HL-60 (cell line): ENCODE data around the gene GIPC1.

Experiments
- DNase-seq, 2 experiments: peaks; one replicate each; pipeline ENCODE4 v3.0.0-alpha.2; 2010 to 2020; ENCODE audit warnings: low read depth in 1 of 2, low spot score in 1 of 2
- H3K27ac ChIP-seq: fragments of 250-450 bp; sonication (Bioruptor Pico); replicated peaks from 2 replicates; pipeline ENCODE4 v1.5.1; 2020; ENCODE audit warnings: mild to moderate bottlenecking, moderate library complexity
- H3K27me3 ChIP-seq: fragments of 250-450 bp; sonication (Bioruptor Pico); 2 replicates; pipeline ENCODE4 v1.5.1; 2021; ENCODE audit warnings: mild to moderate bottlenecking, moderate library complexity; ENCODE audit not compliant: insufficient read depth, poor library complexity, severe bottlenecking
- H3K4me3 ChIP-seq: replicated peaks from 2 replicates; pipeline ENCODE4 v1.5.1; 2011; ENCODE audit warnings: mild to moderate bottlenecking, control low read depth, low read length; ENCODE audit not compliant: insufficient read depth
- GABPA ChIP-seq: IDR thresholded peaks from 2 replicates; pipeline ENCODE4 v1.6.1; 2012; ENCODE audit warnings: low read depth
- POLR2AphosphoS5 ChIP-seq: IDR thresholded peaks from 2 replicates; pipeline ENCODE4 v1.6.1; 2012; ENCODE audit warnings: low read depth
- SPI1 ChIP-seq: IDR thresholded peaks from 2 replicates; pipeline ENCODE4 v1.6.1; 2012; ENCODE audit warnings: low read depth, mild to moderate bottlenecking, borderline replicate concordance
- TF ChIP-seq, protein P1 (sequence below): IDR thresholded peaks from 2 replicates; pipeline ENCODE4 v1.6.1; 2012; ENCODE audit warnings: low read depth; ENCODE audit not compliant: insufficient replicate concordance
- TF ChIP-seq, protein P2 (sequence below): IDR thresholded peaks from one replicate; pipeline ENCODE4 v1.5.1; 2011; ENCODE audit warnings: low read length, control low read depth, inconsistent platforms; ENCODE audit not compliant: insufficient read depth

The GIPC1 gene

DNA sequence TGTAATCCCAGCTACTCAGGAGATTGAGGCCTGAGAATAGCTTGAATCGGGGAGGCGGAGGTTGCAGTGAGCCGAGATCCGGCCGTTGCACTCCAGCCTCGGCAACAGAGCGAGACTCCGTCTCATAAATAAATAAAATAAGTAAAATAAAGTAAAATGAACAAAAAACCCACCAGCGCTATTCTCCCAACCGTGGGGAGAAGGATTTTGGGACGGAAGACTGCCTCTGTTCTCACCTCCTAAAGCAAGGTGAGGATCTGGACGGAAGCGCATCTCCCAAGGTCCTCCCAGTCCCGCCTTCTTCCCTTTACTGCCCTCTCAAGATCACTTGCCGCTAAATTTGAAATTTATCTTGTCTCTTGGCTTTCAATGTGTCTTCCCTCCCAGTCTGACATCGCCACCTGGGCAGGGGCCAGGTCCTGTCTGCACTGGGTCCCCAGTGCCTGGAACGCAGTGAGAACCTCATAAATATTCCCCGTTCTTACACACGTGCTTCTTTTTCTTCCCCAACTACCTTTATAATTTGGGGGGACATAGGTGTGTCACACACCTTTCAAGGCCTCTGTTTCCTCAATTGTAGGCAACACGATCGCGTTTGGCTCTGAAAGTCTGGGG is 23.4 kb upstream of the GIPC1 start:
- Histone ChIP-seq H3K27me3 (no peaks in the 10 kb centered on the region), H3K27ac (peak overlapping the region; percentile 81), H3K4me3 (no peak overlapping the region)
- no peak for DNase-seq
- TF ChIP-seq GABPA = no peak
- TF ChIP-seq, protein P1, sequence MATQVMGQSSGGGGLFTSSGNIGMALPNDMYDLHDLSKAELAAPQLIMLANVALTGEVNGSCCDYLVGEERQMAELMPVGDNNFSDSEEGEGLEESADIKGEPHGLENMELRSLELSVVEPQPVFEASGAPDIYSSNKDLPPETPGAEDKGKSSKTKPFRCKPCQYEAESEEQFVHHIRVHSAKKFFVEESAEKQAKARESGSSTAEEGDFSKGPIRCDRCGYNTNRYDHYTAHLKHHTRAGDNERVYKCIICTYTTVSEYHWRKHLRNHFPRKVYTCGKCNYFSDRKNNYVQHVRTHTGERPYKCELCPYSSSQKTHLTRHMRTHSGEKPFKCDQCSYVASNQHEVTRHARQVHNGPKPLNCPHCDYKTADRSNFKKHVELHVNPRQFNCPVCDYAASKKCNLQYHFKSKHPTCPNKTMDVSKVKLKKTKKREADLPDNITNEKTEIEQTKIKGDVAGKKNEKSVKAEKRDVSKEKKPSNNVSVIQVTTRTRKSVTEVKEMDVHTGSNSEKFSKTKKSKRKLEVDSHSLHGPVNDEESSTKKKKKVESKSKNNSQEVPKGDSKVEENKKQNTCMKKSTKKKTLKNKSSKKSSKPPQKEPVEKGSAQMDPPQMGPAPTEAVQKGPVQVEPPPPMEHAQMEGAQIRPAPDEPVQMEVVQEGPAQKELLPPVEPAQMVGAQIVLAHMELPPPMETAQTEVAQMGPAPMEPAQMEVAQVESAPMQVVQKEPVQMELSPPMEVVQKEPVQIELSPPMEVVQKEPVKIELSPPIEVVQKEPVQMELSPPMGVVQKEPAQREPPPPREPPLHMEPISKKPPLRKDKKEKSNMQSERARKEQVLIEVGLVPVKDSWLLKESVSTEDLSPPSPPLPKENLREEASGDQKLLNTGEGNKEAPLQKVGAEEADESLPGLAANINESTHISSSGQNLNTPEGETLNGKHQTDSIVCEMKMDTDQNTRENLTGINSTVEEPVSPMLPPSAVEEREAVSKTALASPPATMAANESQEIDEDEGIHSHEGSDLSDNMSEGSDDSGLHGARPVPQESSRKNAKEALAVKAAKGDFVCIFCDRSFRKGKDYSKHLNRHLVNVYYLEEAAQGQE = no peak
- no peak for TF ChIP-seq SPI1
- TF ChIP-seq, protein P2, sequence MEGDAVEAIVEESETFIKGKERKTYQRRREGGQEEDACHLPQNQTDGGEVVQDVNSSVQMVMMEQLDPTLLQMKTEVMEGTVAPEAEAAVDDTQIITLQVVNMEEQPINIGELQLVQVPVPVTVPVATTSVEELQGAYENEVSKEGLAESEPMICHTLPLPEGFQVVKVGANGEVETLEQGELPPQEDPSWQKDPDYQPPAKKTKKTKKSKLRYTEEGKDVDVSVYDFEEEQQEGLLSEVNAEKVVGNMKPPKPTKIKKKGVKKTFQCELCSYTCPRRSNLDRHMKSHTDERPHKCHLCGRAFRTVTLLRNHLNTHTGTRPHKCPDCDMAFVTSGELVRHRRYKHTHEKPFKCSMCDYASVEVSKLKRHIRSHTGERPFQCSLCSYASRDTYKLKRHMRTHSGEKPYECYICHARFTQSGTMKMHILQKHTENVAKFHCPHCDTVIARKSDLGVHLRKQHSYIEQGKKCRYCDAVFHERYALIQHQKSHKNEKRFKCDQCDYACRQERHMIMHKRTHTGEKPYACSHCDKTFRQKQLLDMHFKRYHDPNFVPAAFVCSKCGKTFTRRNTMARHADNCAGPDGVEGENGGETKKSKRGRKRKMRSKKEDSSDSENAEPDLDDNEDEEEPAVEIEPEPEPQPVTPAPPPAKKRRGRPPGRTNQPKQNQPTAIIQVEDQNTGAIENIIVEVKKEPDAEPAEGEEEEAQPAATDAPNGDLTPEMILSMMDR = no peak

DNA sequence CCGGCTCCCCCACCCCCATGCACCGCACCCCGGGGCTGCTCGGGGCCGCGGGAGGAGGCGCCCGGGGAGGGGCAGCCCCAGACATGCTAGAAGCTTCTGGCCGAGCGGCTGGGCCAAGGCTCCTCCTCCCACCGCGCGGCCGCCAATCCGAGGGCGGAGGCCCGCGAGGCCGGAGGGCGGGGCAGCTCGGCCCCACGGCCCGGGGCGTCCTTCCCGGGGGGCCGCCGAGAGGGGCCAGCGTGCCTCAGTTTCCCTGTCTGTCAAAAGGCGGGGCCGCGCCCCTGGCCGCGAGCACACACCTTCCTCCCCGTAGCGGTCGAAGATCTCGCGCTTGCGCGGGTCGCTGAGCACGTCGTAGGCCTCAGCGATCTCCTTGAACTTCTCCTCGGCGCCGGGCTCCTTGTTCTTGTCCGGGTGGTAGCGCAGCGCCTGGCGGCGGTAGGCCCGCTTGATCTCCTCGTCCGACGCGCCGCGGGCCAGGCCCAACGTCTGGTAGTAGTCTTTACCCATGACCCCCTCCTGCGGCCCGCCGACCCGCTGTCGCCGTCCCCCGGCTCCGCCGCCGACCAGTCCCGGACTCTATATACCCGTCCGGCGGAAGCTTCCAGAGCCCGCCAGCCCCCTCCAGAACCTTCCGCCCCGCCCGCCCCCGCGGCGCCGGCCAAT is 22.0 kb upstream of the GIPC1 start, which contains the start of gene DNAJB1:
TSS of gene DNAJB1 (minus strand) at position 558 of the 666 bp plus-strand sequence. CDS start at position 510, 48 bp downstream.
- TF ChIP-seq SPI1 = no peak
- TF ChIP-seq, protein P1 = peak; percentile 30
- TF ChIP-seq POLR2AphosphoS5 = peak; percentile 82; the same call in 1 of the 2 replicates
- DNase-seq = peak in 1 of 2 experiments; percentile 63
- peak within 1 kb of the TSS; percentile 78 for H3K4me3 ChIP-seq
- no peaks in the 10 kb centered on the region for H3K27me3 ChIP-seq
- peak within 1 kb of the TSS; percentile 95 for H3K27ac ChIP-seq

DNA sequence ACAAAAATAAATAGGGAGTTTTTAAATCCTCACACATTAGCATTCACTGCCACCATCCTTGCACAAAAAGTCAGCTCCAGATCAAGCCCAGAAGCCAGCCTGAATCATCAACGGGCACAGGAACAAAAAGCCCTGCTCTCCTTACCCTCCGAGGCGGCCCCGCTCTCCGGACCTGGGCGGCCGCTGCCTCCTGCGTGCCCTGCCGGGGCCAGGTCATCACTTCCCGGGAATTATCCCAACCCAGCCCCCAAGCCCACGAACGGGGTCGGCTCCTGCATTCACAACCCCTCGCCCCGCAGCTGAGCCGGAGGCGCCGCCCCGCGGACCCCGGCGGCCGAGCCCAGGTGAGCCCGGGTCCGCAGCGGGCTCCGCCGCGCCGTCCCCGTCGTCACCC is 21.5 kb upstream of the GIPC1 start:
- H3K27me3 ChIP-seq = no peaks in the 10 kb centered on the region
- peak overlapping the region; percentile 52; the same call in 1 of the 2 replicates for H3K27ac ChIP-seq
- H3K4me3 ChIP-seq = peak overlapping the region; percentile 78
- TF ChIP-seq, protein P2 = no peak
- TF ChIP-seq SPI1 (no peak), GABPA (no peak), POLR2AphosphoS5 (no peak)
- TF ChIP-seq, protein P1 = no peak
- no peak for DNase-seq
